ENCODE results near the gene POLR2H. TPM values are rescaled to one million over a fixed set of nuclear protein-coding genes. Genes with fewer than 3 reads are reported as not detected.

The POLR2H gene
- polyA plus RNA-seq, 4 donors, result 57.9 to 114 (median 92.8) TPM

DNA sequence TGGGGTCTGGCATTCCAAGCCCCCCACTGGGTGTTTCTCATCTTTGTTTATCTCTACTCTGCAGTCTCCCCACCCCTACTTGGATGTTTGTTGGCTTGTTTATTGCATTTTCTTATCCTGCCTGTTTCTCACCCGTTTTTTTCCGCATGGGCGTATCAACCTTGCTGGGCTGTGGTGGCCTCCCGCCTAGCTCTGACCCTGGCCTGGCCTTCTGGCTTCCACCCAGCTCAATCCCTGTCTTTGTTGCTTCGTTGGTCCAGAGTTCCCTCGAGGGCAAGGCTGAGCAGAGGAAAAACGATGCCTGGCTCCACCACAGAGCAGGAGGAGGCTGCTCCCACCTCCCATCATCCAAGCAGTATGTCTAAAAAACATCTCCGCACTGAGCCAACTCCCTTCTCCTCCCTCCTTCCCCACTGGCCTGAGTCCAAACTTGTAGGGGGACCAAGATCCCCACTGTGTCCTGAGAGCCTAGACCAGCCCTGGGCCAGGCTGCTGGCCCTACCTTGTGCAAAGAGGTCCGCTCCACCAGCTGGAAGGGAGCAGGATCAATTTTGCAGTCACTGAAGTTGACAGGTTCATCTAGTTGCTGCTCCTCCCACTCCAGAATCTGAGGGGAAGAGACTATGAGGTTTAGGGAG is 9.9 kb upstream of the POLR2H start:
- no peak for DNase-seq (ENCODE audit: low read depth in 4 of 4, low spot score in 3 of 4)

DNA sequence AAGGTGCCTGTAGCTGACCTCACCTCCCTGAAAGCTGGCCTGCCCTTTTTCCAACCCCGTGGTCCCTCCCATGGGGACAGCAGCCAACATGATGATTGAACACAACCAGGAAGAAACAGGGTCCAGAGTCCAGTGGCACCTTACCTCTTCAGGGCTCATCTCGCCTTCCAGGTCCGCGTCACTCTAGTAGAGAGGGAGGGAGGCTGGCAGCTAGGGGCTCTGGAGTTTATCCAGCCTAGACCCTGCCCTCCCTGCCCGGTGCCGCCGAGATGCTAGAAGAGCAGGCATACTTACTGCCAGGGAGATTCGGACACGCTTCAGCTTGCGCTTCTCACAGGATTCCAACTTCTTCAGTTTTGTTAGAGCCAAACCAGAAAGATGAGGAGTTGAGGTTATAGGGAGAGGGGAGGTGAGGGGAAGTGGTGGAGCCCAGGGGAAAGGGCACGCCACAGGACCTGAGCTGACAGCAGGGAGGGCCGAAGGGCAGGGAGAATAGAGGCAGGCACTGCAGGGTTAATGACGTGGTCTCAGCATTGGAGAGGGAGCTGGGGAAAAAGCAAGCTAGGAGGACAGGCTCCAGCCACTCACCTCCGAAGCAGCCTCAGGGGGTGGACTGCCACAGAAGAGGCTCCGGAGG is 9.2 kb upstream of the POLR2H start:
- DNase-seq (ENCODE audit: low read depth in 4 of 4, low spot score in 3 of 4), result no peak

DNA sequence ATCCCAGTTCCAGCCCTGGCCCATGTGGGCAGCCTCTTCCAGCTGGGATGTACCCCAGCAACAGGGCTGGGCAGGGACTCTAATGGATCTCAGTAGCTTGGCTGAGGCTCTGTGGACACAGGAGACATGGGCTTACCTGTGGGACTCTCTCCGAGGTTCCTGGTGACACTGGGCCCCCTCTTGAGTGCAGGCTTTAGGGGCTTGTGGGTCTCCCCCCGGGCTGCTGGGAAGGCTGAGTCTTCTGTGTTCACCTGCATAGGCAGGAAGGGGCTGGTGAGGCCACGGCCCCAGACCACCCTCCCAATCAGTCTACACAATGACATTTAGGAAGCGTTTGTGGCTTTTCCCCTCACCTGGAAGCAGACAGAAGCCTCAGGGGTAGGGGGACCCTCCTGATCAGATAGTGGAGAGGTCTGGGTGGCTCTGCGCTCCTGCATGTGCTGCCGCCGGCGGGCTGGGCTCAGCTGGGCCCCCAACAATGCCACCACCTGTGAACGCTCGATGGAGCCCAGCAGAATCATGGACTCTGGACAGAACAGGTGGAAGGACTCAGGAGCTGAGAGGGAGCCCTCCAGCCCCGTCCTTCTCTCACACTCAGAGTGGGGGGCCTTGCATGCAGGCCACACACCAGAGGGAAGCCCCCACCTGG is 8.5 kb upstream of the POLR2H start:
- DNase-seq (ENCODE audit: low read depth in 4 of 4, low spot score in 3 of 4), result no peak

DNA sequence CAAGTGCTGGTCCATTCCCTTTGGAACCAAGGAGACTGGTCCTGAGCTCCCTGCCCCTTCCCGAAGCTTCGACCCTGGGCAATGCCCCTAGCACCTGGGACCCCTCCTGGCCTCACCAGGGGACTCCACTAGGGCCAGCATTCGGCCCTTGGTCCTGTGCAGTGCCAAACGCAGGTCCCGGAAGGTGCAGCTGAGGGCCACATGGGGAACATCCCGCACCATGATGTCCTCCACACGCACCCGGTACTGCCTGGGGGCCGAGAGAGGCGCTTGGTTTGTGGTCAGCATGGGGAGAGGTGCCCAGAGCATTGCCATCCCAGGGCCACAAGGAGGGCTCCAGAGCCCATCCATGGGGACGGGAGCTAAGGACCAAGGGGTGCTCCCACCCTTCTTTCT is 8.0 kb upstream of the POLR2H start:
- DNase-seq (ENCODE audit: low read depth in 4 of 4, low spot score in 3 of 4), result no peak

DNA sequence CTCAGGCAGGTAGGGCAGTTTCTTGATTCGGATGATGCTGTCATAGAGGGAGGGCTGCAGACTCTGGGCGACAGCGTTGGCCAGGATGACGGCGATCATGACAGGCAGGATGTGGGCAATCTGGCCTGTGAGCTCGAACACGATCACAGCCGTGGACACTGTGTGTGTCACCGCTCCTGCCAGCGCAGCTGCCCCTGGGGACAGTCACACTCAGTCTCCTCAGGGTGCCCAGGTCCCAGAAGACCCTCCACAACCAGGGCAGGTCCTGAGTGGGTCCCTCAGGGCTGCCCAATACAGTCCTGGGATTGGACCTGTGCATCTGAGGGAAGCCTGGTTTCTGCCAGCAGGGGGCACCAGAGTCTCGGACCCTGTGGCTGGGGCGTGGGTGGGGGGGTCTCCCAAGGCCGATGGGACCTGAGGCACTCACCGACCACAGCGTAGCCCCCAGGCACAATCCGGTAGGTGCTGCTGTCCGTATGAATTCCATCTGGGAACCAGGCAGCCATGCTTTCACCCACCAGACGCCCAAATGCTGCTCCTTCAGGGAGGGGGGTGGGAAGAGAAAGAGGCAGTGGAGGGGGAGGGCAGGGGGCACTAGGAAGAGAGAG is 7.3 kb upstream of the POLR2H start:
- no peak for DNase-seq (ENCODE audit: low read depth in 4 of 4, low spot score in 3 of 4)

DNA sequence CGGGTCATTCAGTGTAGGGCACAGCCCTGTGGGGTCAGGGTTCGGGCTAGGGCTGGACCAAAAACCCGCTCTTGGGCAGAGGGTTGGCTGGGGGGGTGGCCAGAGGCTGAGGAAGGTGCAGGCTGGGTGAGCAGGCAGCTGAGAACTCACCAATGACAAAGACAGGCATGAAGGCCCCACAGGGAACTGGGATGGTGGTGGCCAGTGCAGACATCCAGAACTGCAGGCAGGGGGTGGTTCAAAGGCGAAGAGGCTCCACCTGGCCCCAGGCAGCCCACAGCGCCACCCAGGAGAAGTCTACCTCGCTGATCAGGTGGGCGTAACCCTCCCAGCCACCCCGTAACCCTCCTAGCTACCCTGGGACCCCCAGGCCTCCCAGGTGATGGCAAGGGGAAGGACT is 6.8 kb upstream of the POLR2H start:
- DNase-seq (ENCODE audit: low read depth in 4 of 4, low spot score in 3 of 4), result no peak

DNA sequence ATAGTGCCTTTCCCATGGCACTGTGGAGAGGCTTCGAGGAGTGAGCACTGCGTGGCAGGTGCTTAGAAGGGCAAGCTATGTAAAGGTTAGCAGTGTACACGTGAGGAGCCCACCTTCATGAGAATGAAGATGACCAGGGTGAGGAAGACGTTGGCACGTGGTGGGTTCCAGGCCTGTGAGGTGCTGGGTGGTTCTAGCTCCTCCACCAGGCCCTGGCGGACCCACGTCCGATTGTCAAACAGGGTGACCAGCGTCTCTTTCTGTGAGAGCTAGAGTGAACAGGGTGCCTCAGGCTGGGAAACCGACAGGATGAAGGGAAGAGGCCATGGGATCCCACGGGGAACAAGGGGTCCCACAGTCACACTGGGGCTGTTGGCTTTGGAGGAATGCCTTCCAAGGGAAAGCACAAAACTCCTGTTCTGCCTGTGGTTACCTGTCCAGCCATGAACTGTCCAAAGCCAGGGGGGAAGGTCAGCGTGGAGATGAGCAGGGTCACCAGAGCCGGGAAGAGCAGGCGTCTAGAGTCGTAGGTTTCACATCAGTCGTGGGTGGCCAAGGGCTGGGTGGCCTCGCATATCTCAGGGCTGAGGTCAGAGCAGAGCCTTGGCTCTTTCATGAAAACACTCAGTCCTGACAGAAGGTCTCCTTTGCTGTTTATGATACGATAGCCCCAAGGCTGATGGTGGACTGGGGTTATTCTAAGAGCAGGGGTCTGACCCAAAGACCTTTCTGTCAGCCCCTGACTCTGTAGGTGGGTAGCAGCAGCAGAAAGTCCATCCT is 6.1 kb upstream of the POLR2H start:
- no peak for DNase-seq (ENCODE audit: low read depth in 4 of 4, low spot score in 3 of 4)

DNA sequence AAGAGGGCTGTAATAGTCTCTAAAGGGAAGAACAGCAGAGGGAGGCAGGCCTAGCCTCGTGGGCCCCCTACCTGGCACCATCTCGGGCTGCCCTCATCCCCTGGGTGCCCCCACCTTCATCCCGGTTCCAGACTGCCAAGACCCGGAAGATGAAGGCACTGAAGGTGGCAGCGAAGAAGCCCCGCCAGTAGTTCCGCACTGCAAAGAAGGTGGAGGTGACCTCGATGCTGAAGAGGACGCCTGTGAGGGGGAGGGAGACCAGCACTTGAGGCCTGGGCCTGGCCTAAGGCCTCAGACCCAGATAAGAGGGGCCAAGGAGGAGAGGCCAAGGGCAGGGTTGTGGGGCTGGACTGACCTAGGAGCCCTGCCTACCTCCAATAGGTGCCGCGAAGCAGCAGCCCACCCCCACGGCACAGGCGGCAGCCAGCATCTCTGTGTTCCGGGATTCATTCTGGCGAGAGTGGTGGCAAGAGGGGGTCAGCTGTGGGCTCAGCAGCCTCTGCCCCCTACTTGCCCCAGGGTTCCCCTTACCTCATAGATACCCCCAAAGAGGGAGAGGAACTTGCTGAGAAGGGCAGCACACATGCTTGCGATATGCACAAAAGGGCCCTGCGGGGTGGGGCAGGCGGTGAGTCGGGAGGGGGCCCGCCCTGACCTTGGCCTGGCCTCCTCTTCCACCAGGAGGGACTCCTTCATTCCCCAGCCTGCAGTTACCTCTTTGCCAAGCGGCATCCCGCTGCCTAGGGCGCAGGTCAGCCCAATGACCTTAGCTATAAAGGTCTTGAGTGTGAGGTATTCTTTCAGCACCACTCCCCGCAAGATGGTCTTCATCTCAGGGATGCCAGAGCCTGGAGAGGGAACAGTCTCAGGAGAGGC is 4.0 kb upstream of the POLR2H start:
- DNase-seq (ENCODE audit: low read depth in 4 of 4, low spot score in 3 of 4), result no peak

DNA sequence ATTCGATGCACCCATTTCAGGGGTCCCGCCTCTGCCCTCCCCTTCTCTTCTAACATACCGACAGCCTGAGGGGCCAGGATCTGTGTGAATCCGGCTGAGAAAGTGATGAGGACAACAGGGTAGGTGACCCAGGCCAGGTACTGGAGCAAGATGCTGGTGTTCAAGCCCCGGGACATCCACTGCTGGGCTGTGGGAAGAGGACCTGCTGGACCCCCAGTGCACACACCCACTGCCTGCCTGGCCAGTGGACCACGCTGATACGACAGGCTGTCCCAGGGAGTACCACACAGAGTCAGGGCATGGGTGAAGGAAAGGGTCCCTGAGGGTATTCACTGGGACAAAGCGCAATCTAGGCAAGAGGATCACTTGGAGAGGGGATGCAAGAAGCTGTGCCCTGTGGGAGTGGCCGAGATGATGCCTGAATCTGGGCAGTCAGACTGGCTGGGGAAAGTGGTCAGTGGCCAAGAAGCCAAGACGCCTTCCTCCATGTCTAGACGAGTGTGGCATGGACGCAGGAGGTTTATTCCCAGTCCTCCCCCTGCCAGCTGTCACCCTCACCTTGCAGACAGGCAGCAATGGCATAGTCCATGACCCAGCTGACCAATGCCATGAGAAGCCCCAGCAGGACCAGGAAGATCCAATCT is 3.3 kb upstream of the POLR2H start:
- DNase-seq (ENCODE audit: low read depth in 4 of 4, low spot score in 3 of 4), result no peak

DNA sequence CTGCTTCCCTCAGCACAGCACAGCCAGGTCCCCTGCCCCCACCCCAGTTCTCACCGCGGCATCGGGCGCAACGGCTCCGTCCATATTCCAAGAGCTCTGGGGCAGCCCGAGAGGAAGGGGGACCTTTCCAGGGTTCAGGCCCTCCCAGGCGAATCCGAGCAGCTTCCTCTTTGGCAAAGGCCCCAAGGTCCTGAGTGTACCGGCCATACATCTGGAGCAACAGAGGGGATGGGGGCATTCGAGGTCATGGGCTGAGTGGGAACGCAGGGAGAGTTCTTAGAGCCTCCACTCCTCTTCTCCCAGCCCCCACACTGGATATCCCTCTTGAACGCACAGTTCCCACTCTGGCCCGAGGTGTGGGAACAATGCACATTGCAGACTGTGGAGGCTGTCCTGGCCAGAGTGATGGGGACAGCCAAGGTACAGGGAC is 2.6 kb upstream of the POLR2H start:
- no peak for DNase-seq (ENCODE audit: low read depth in 4 of 4, low spot score in 3 of 4)

DNA sequence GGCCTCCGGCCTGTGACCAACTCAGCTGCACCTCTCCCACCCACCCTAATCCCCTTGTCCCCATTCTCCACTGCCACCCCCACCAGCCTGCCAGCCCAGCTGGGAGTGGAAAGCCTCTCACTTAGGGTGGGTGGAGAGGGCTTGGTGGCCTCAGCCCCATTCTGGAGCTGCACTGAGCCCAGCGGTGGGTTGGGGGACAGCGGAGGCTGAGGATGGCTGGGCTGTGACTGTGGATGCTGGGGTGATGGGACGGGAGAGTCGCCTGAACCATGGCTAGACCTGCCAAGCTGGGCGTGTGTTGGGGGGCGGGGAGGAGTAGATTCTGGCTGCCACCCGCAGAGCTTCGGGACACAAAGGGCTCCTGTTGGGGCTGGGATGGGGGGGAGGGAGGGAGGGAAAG is 1.9 kb upstream of the POLR2H start:
- DNase-seq (ENCODE audit: low read depth in 4 of 4, low spot score in 3 of 4), result no peak

DNA sequence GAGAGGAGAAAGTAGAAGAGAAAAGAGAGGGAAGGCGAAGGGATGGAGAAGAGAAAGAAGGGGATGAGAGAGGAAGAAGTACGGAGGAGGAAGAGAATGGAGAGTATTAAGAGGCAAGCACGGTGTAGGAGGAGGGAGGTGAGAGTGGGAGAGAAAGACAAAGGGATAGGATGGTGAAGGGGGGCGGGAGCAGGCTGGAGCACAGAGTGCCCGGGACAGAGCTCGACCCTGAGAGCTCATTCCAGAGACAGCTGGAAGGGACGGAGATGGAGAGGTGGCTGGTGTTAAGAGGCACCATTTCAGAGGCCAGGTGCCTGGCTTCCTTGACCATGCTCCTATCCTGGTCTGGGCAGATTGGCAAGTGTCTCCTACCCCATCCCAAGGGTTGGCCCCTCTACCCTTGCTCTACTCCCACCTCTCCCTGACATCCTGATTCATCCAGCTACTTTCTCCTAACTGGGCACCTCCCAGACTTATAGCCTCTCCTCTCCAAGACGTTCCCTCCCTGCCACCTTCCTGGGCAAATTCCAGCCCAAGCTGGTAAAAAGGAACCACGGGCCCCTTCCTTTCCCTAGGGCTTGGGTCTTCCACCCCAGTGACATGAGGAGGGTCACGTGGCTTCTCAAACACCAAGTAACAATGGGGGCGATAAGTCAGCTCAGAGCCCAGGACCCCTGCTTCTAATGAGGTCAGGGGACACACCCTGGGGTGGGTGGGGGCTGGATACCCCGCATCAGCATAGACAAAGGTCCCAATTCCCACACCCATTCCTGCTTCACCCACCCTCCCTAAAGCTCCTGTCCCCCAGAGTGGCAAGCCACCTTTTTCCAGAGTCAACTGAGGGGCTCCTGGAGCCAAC is 1.2 kb upstream of the POLR2H start:
- no peak for DNase-seq (ENCODE audit: low read depth in 4 of 4, low spot score in 3 of 4)

DNA sequence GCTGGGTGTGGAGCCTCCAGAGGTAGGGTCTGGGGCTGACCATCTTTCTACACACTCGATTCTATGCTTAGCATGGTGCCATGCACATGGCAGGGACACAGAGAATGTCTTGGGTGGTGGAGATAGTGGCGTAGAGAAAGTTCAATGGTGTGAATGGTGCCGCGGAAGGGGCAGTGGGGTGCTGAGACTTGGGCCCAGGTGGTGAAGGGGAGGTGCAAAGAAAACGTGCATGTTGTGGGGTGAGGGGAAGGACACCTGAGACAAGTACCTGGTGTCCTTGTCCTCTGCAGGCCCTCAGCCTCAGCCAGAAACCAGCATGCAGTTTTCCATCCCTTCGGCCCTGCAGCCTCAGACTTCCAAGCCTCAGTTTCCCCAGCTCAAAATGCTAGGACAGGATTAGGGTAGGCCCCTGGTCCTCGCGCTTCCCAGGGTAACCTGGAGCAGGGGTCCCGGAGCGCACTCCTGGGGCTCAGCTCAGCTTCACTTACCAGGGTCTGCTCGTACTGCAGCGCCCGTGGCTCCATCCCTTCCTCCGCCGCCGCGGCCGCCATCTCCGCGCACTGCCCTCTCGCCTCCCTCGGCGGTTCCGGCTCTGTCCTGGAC is 480 bp upstream of the POLR2H start:
- DNase-seq (ENCODE audit: low read depth in 4 of 4, low spot score in 3 of 4), result no peak

DNA sequence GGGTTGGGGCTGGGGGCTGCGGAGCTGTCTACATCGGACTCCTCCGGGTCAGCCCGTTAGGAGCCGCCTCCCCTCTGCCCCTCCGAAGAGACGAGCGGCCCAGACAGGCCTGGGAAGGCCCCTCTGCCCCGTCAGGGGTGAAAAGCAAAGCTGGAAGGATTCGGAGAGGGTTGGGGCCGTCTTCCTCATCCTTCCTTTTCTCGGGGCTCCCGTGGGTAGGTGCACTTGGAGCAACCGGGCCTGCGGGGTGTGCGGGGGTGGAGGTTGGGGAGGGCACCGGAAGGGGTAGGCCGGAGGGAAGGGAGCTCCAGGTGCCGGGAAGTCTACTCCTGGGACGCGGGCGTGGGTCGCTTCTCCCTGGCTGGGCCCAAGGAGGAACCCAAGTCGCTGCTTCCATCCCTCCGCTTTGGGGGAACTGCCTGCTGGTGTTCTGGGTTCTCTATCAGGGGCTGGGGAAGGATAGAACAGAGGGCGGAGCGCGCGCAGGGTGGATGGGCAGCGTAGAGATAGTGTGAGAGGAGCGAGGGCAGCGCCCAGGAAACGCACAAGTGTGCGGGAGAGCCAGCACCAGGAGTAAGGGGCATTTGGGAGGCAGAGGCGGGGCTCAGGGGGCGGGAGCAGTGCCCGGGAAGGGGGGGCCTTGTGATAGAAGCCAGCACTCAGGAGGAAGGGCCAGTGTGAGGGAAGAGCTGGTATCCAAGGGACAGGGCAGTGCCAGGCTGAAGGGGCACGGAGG is 590 bp downstream of the POLR2H start:
- peak in 1 of 4 donors; percentile 52 for DNase-seq (ENCODE audit: low read depth in 4 of 4, low spot score in 3 of 4)

DNA sequence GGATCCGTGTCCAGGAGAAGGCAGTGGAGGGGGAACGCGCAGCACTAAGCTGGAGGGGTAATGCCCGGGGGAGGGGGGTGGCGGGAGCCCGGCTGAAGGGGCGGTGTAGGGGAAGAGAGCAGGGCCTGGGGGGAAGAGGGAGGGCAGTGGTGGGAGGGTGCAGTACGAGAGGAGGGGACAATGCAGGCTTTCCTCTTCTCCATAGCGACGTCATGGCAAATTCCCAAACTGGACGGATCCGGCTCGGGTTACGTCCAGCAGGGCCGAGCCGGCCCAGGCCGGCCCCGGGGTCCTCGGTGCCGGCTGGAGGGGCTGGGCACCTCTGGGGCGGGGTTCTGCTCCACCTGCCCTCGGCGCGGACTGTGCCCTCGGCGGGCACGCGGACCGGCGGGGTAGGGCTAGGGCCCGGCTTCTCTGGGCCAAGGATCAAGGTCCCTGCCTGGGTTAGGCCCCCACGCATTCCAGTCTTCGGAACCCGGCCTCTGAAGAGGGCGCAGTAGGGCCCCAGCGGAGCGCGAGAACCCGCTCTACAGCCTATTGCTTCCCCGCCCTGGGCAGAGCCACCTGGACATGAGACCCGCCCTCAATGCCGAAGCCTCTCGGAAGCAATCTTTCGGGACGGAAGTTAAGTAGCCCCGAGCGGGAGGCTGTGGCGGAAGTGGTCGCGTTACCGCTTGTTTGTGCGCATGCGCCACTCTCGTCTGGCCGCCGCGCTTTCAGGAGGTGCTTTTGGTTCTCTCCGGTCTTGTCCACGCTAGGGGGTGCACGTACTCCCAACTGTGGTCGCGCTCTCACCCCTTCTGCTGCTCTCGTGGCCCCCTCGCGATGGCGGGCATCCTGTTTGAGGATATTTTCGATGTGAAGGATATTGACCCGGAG is 1.4 kb downstream of the POLR2H start:
- DNase-seq (ENCODE audit: low read depth in 4 of 4, low spot score in 3 of 4), result peak; percentile 91 to 97 (median 94)

DNA sequence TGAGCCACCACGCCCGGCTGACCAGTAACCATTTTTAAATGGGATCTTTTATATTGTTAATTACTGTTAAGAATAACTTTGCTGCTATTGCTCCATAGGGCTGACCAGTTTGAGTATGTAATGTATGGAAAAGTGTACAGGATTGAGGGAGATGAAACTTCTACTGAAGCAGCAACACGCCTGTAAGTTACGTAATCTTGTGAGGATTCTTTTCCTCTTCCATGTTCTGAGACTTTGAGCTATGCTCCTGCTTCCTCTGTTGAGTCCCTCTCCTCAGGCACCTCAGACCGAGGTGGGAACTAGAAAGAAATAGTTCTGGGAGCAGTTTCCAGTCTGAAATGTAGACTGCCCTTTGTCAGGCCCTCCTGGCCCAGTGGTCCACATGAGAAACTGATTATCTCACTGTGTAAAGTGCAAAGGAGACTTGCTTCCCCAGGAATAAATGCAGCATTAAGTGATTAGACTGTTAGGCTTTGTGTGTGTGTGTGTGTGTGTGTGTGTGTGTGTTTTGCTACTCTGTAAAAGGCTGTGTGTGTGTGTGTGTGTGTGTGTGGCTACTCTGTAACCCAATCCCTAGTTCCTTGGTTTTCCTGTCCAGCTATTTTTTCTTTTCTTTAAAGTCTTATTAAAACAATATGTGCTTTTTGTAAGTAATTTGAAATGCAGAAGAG is 5.2 kb downstream of the POLR2H start:
- DNase-seq (ENCODE audit: low read depth in 4 of 4, low spot score in 3 of 4), result no peak

Measured in left renal pelvis (tissue), 4 donors.